ENCODE results near the gene CXCR3. TPM values are rescaled to one million over a fixed set of nuclear protein-coding genes. Genes with fewer than 3 reads are reported as not detected.

CXCR3 gene
- total RNA-seq, 1 donor from 2014 or later: not detected

- Mint-ChIP-seq H3K27me3 (ENCODE audit: unreplicated experiment) (no peaks in the 10 kb centered on the region), H3K36me3 (ENCODE audit: unreplicated experiment) (no peaks in the 10 kb centered on the region), H3K9me3 (ENCODE audit: unreplicated experiment) (peaks cover 10% of the 10 kb centered on the region), H3K27ac (ENCODE audit: unreplicated experiment) (no peak overlapping the region), H3K4me1 (ENCODE audit: unreplicated experiment) (peaks cover 4% of the 10 kb centered on the region), H3K4me3 (ENCODE audit: unreplicated experiment) (no peak overlapping the region)
- no peak for DNase-seq (ENCODE audit: extremely low spot score, unreplicated experiment)
- no peak for TF ChIP-seq CTCF (IDR thresholded peaks at IDR 0.05)
Measured at GRCh38 chrX:71636438-71637252, 18.3 kb upstream of the CXCR3 start.

GRCh38 chrX:71634366-71634765 lies 16.1 kb upstream of the CXCR3 start:
- no peak overlapping the region for H3K4me3 Mint-ChIP-seq (ENCODE audit: unreplicated experiment)
- no peaks in the 10 kb centered on the region for H3K36me3 Mint-ChIP-seq (ENCODE audit: unreplicated experiment)
- H3K9me3 Mint-ChIP-seq (ENCODE audit: unreplicated experiment): peaks cover 5% of the 10 kb centered on the region
- H3K4me1 Mint-ChIP-seq (ENCODE audit: unreplicated experiment): peaks cover 4% of the 10 kb centered on the region
- DNase-seq (ENCODE audit: extremely low spot score, unreplicated experiment): no peak
- H3K27ac Mint-ChIP-seq (ENCODE audit: unreplicated experiment): no peak overlapping the region
- TF ChIP-seq CTCF (IDR thresholded peaks at IDR 0.05): no peak
- no peaks in the 10 kb centered on the region for H3K27me3 Mint-ChIP-seq (ENCODE audit: unreplicated experiment)

GRCh38 chrX:71632923-71633657 lies 14.8 kb upstream of the CXCR3 start:
- no peak overlapping the region for H3K27ac Mint-ChIP-seq (ENCODE audit: unreplicated experiment)
- TF ChIP-seq CTCF (IDR thresholded peaks at IDR 0.05): no peak
- no peak overlapping the region for H3K4me3 Mint-ChIP-seq (ENCODE audit: unreplicated experiment)
- no peak for DNase-seq (ENCODE audit: extremely low spot score, unreplicated experiment)
- peaks cover 4% of the 10 kb centered on the region for H3K4me1 Mint-ChIP-seq (ENCODE audit: unreplicated experiment)
- H3K36me3 Mint-ChIP-seq (ENCODE audit: unreplicated experiment): no peaks in the 10 kb centered on the region
- peaks cover 5% of the 10 kb centered on the region for H3K9me3 Mint-ChIP-seq (ENCODE audit: unreplicated experiment)
- H3K27me3 Mint-ChIP-seq (ENCODE audit: unreplicated experiment): no peaks in the 10 kb centered on the region

GRCh38 chrX:71629467-71629866 lies 11.2 kb upstream of the CXCR3 start:
- no peak overlapping the region for H3K4me3 Mint-ChIP-seq (ENCODE audit: unreplicated experiment)

More at GRCh38 chrX:71629467-71629866, 11.2 kb upstream of the CXCR3 start:
- Mint-ChIP-seq H3K27me3 (ENCODE audit: unreplicated experiment) (no peaks in the 10 kb centered on the region), H3K4me1 (ENCODE audit: unreplicated experiment) (no peaks in the 10 kb centered on the region), H3K36me3 (ENCODE audit: unreplicated experiment) (no peaks in the 10 kb centered on the region), H3K9me3 (ENCODE audit: unreplicated experiment) (peaks cover 5% of the 10 kb centered on the region), H3K27ac (ENCODE audit: unreplicated experiment) (no peak overlapping the region)
- TF ChIP-seq CTCF (IDR thresholded peaks at IDR 0.05): no peak
- DNase-seq (ENCODE audit: extremely low spot score, unreplicated experiment): no peak

Measured in osteocyte (in vitro differentiated cells).